Activated naive CD8-positive, alpha-beta T cell treated with anti-CD3 and anti-CD28 coated beads, Interleukin-2, amount 50 U/mL, for 24 hours (primary cell): ENCODE data around the gene BHLHE40.
A peak's percentile ranks its signal among the peaks of the same experiment; 100 is the strongest.

Experiments used
- ATAC-seq: fragments of 150-1000 bp; cut with Tn5 transposase; one replicate; pipeline ENCODE4 v1.10.0; 2021
- DNase-seq: peaks from one replicate; pipeline ENCODE4 v3.0.0; 2021
- H3K27ac Mint-ChIP-seq: one replicate; pipeline ENCODE4 v1.8.0; 2021; ENCODE audit warnings: mild to moderate bottlenecking, mixed read lengths
- H3K27me3 Mint-ChIP-seq: one replicate; pipeline ENCODE4 v1.8.0; 2021; ENCODE audit warnings: mixed read lengths
- H3K36me3 Mint-ChIP-seq: one replicate; pipeline ENCODE4 v1.8.0; 2021; ENCODE audit warnings: low read depth, mixed read lengths
- H3K4me1 Mint-ChIP-seq: one replicate; pipeline ENCODE4 v1.8.0; 2021; ENCODE audit warnings: mixed read lengths
- H3K4me3 Mint-ChIP-seq: one replicate; pipeline ENCODE4 v1.8.0; 2021; ENCODE audit warnings: mild to moderate bottlenecking, moderate library complexity, mixed read lengths
- H3K9me3 Mint-ChIP-seq: one replicate; pipeline ENCODE4 v1.8.0; 2021; ENCODE audit warnings: mixed read lengths

The BHLHE40 gene

DNA sequence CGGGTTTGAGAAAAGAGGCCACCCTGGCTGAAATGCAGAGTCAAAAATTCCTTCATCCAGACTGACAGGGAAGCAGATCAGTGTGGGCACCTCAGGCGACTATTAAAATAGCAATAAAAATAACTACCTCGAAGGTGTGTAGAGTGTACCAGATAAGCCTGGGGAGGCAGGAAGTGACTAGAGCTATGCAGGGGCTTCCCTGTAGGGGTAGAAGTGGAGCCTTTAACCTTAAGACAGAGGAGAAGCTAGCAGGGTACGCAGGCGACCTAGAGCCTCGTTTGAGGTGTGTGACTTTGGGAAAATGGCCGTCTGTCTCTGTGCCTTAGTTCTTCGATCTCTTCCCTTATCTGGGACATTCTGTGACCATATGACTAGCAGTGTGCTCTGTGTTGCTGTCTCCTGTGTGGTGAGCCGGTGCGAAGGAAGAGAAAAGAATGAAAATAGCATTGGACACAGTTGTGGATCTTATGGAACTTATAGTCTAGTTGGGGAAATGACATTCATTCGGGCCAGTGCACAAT, 17.6 kb downstream of the BHLHE40 start:
- DNase-seq (no peak), ATAC-seq (no peak)
- peaks cover 48% of the 10 kb centered on the region for H3K4me1 Mint-ChIP-seq
- no peak overlapping the region for H3K4me3 Mint-ChIP-seq
- no peaks in the 10 kb centered on the region for H3K36me3 Mint-ChIP-seq
- peak overlapping the region; percentile 3 for H3K27ac Mint-ChIP-seq
- no peaks in the 10 kb centered on the region for H3K9me3 Mint-ChIP-seq
- no peaks in the 10 kb centered on the region for H3K27me3 Mint-ChIP-seq

DNA sequence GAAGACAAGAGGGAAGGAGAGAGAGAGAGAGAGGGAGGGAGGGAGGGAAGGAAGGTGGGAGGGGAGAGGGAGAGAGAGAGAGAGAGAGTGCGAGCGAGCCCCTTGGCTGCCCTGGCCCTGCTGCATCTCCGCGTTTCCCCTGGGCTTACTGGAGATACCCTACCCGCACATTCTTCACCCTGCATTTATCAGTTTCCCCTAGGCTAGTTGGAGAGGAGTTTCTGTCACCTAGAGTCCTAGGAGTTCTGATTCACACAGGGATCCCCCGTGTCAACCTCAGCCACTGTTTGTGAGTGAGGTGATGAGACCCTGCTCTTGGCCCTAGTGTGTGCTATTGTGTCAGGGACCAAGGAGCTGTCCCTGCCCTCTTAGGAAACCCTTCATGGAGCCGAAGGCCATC, 18.7 kb downstream of the BHLHE40 start:
- Mint-ChIP-seq H3K4me3 (no peak overlapping the region), H3K27me3 (no peaks in the 10 kb centered on the region), H3K4me1 (peaks cover 59% of the 10 kb centered on the region), H3K27ac (no peak overlapping the region), H3K36me3 (no peaks in the 10 kb centered on the region), H3K9me3 (no peaks in the 10 kb centered on the region)
- ATAC-seq: no peak
- no peak for DNase-seq

DNA sequence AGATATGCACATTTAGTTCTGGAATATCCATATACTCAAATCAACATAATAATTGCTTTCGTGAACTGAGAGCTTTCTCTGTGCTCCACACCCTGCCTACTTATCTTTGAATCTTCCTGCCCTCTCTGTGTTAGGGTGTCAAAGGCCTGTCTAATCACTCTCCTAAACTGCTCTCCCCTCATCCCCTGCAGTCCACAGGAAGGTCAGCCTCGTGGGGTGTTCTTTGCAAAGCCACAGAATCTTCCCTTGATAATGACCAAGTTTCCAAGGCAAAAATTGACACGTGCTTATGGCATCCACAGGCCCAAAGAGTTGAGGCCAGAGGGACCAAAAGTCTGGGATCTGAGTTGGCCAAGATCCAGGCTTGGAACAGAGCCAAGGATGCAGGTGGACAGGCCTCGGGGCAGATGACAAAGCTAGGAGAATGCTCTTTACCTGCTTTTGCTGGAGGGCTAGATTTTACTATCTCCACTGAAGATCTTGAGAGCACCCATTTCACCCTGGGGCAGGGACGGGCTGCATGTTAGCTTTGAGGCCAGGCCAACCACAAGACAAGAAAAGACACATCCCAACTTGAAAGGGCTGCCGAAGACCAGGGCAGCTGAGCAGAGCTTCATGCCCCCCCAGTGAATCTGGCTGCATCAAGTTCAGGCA, 20.4 kb downstream of the BHLHE40 start:
- H3K4me3 Mint-ChIP-seq: no peak overlapping the region
- no peaks in the 10 kb centered on the region for H3K36me3 Mint-ChIP-seq
- no peaks in the 10 kb centered on the region for H3K9me3 Mint-ChIP-seq
- no peaks in the 10 kb centered on the region for H3K27me3 Mint-ChIP-seq
- H3K4me1 Mint-ChIP-seq: peaks cover 57% of the 10 kb centered on the region
- DNase-seq (no peak), ATAC-seq (no peak)
- no peak overlapping the region for H3K27ac Mint-ChIP-seq

DNA sequence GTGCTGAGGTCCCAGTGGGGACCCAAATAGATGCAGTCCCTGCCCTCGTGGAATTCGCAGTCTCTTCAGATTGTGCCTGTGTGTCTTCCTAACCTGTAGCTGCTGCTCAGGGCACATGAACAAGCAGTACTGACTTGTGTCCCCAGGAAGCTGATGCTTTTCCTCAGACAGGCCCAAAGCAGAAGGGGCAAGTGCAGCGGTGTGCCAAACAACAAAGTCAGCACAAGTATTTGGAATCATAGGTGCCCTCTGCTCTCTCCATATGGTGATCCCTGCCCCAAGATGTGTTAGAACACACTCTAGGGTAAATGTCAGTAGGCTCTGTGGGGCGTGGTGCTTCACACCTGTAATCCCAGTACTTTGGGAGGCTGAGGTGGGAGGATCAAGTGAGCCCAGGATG, 21.9 kb downstream of the BHLHE40 start:
- Mint-ChIP-seq H3K27me3 (no peaks in the 10 kb centered on the region), H3K9me3 (no peaks in the 10 kb centered on the region), H3K36me3 (no peaks in the 10 kb centered on the region), H3K4me3 (no peak overlapping the region), H3K27ac (no peak overlapping the region), H3K4me1 (peaks cover 60% of the 10 kb centered on the region)
- ATAC-seq (no peak), DNase-seq (no peak)

DNA sequence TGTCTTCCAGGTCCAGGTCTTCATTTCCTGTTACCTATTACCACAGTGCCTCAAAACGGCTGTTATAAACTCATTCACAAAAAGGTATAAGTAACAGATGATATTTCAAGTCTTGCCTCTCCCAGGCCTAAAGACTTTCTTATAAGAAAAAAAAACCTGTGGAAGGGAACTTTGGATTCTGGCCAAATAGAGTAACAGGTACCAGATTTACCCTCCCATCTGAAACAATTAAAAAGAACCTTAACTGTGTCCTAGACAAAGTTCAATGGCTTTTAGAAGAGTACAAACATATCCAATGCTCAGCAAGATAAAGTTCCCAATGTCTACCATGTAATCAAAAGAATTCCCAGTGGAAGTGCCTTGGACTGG, 22.6 kb downstream of the BHLHE40 start:
- H3K27me3 Mint-ChIP-seq: peaks cover 2% of the 10 kb centered on the region
- H3K27ac Mint-ChIP-seq: peak overlapping the region; percentile 86
- H3K9me3 Mint-ChIP-seq: no peaks in the 10 kb centered on the region
- DNase-seq: no peak
- ATAC-seq: no peak
- no peaks in the 10 kb centered on the region for H3K36me3 Mint-ChIP-seq
- H3K4me3 Mint-ChIP-seq: no peak overlapping the region
- peaks cover 63% of the 10 kb centered on the region for H3K4me1 Mint-ChIP-seq

- Mint-ChIP-seq H3K27me3 (peaks cover 2% of the 10 kb centered on the region), H3K4me3 (no peak overlapping the region), H3K27ac (peak overlapping the region; percentile 86), H3K9me3 (no peaks in the 10 kb centered on the region), H3K4me1 (peaks cover 65% of the 10 kb centered on the region), H3K36me3 (no peaks in the 10 kb centered on the region)
- peak; percentile 65 for ATAC-seq
- peak; percentile 65 for DNase-seq
Observed at GRCh38 chr3:5002174-5002870, 23.1 kb downstream of the BHLHE40 start.

DNA sequence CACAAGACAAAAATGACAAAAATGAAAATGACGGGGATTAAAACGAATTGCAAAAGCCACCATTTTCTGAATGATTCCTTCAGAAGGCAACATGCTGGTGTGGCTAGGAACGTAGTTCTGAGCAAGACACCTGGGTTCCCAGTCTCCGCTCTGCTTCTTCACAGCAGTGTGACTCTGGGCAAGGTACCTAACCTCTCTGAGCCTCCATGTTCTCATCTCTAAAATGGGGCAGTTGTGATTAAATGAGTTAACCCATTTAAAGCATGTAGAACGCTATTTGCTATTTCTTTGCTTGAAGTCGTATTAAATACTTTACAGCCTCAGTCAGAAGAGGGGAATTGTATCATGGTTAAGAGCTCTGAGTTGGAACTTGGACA, 23.6 kb downstream of the BHLHE40 start:
- Mint-ChIP-seq H3K27me3 (peaks cover 2% of the 10 kb centered on the region), H3K4me3 (no peak overlapping the region), H3K9me3 (no peaks in the 10 kb centered on the region), H3K36me3 (no peaks in the 10 kb centered on the region), H3K4me1 (peaks cover 70% of the 10 kb centered on the region), H3K27ac (peak overlapping the region; percentile 86)
- ATAC-seq (no peak), DNase-seq (no peak)

- peaks cover 2% of the 10 kb centered on the region for H3K27me3 Mint-ChIP-seq
- ATAC-seq (no peak), DNase-seq (no peak)
- peaks cover 77% of the 10 kb centered on the region for H3K4me1 Mint-ChIP-seq
- H3K36me3 Mint-ChIP-seq: no peaks in the 10 kb centered on the region
- no peak overlapping the region for H3K4me3 Mint-ChIP-seq
- no peak overlapping the region for H3K27ac Mint-ChIP-seq
- no peaks in the 10 kb centered on the region for H3K9me3 Mint-ChIP-seq
Observed at GRCh38 chr3:5004319-5005152, 25.3 kb downstream of the BHLHE40 start.

DNA sequence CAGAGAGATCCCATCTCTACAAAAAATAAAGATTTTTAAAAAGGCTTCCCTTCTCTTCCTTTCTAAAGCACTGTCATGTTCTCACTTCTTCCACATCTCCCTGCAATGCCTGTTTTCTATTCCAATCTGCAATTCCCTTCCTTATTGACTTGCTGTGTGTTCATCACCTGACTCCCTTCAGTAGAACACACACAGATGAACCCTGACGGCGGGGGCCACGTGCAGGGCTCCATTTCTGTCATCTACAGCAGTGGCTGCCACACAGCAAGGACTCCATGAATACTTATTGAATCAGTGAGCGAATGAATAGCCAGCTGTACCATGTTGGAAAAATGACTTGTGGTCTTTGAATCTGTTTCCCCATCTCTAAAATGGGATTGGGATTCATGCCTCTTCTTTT, 26.1 kb downstream of the BHLHE40 start:
- Mint-ChIP-seq H3K9me3 (no peaks in the 10 kb centered on the region), H3K4me3 (no peak overlapping the region), H3K4me1 (peaks cover 72% of the 10 kb centered on the region), H3K27ac (peak overlapping the region; percentile 21), H3K36me3 (no peaks in the 10 kb centered on the region), H3K27me3 (peaks cover 2% of the 10 kb centered on the region)
- ATAC-seq (no peak), DNase-seq (no peak)

GRCh38 chr3:5006755-5007202, 27.5 kb downstream of the BHLHE40 start:
- peak; percentile 91 for ATAC-seq
- Mint-ChIP-seq H3K27ac (peak overlapping the region; percentile 90), H3K36me3 (no peaks in the 10 kb centered on the region), H3K27me3 (peaks cover 2% of the 10 kb centered on the region), H3K9me3 (no peaks in the 10 kb centered on the region), H3K4me1 (peaks cover 77% of the 10 kb centered on the region), H3K4me3 (peak overlapping the region; percentile 58)
- peak; percentile 81 for DNase-seq

DNA sequence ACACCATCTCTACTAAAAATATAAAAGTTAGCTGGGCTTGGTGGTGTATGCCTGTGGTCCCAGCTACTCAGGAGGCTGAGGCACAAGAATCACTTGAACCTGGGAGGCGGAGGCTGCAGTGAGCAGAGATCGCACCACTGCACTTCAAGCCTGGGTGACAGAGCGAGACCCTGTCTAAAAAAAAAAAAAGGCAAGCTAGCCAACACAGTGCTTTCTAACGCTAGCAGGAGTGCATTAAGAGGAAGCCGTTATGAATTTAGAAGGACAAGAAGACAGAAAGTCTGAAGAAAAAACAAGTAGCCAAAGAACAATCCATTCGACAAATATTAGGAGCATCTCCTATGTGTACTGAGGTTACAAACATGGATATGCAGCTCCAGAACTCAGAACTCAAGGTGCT, 28.6 kb downstream of the BHLHE40 start:
- H3K27me3 Mint-ChIP-seq: peaks cover 5% of the 10 kb centered on the region
- H3K4me3 Mint-ChIP-seq: no peak overlapping the region
- no peaks in the 10 kb centered on the region for H3K9me3 Mint-ChIP-seq
- DNase-seq (no peak), ATAC-seq (no peak)
- H3K4me1 Mint-ChIP-seq: peaks cover 77% of the 10 kb centered on the region
- H3K36me3 Mint-ChIP-seq: no peaks in the 10 kb centered on the region
- peak overlapping the region; percentile 90 for H3K27ac Mint-ChIP-seq

DNA sequence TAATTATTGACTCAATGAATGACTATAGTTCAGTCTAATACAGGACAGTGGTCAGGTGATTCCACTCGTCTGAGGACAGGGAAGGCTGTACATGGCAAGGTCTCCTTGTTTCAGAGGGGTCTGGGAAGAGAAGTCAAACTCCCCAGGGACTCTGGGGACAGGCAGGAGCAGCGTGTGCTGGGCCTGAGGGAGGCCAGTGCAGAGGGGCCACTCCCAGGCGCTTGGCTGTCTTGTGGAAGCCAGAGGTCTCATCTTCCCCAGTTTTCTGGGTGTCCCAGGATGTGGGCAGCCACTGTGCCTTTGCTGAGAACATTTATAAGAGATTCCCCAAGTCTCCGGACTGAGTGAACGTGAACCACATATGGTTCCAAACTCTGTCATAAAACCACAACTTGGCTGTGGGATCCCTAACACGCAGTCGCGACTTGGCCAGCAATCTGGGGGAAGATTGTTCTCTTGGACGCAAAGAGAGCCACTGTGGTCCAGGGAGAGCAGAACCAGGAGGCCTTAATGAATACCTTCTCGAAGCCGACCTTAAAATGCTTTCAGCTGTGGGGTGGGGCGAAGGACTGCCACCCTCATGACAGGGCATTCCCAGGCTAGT, 30.4 kb downstream of the BHLHE40 start:
- no peak for ATAC-seq
- DNase-seq: no peak
- Mint-ChIP-seq H3K9me3 (no peaks in the 10 kb centered on the region), H3K27ac (no peak overlapping the region), H3K36me3 (no peaks in the 10 kb centered on the region), H3K4me1 (peaks cover 83% of the 10 kb centered on the region), H3K4me3 (no peak overlapping the region), H3K27me3 (peaks cover 6% of the 10 kb centered on the region)

- no peaks in the 10 kb centered on the region for H3K9me3 Mint-ChIP-seq
- no peaks in the 10 kb centered on the region for H3K36me3 Mint-ChIP-seq
- ATAC-seq (no peak), DNase-seq (no peak)
- H3K27ac Mint-ChIP-seq: no peak overlapping the region
- no peak overlapping the region for H3K4me3 Mint-ChIP-seq
- H3K27me3 Mint-ChIP-seq: peaks cover 8% of the 10 kb centered on the region
- H3K4me1 Mint-ChIP-seq: peaks cover 82% of the 10 kb centered on the region
Observed at GRCh38 chr3:5010140-5010539, 30.9 kb downstream of the BHLHE40 start.

GRCh38 chr3:5010706-5011554, 31.7 kb downstream of the BHLHE40 start:
- H3K27me3 Mint-ChIP-seq: peaks cover 9% of the 10 kb centered on the region
- peak overlapping the region; percentile 87 for H3K27ac Mint-ChIP-seq
- ATAC-seq: no peak
- no peak for DNase-seq
- no peaks in the 10 kb centered on the region for H3K9me3 Mint-ChIP-seq
- peak overlapping the region; percentile 32 for H3K4me3 Mint-ChIP-seq
- H3K36me3 Mint-ChIP-seq: no peaks in the 10 kb centered on the region
- peaks cover 82% of the 10 kb centered on the region for H3K4me1 Mint-ChIP-seq
